SK-N-SH treated with all-trans-retinoic acid at 6 μM for 48 hours (cell line): ENCODE measurements around the gene MRGPRF.

Experiments used
- CSRNP3 ChIP-seq: fragments of 250-450 bp; sonication (Bioruptor Pico); IDR thresholded peaks from 2 replicates; pipeline ENCODE4 v1.5.1; 2021; ENCODE audit warnings: mild to moderate bottlenecking, moderate library complexity
- ESRRG ChIP-seq: fragments of 250-450 bp; sonication (Bioruptor Pico); IDR thresholded peaks from 2 replicates; pipeline ENCODE4 v1.6.1; 2021; ENCODE audit warnings: mild to moderate bottlenecking
- SNAI2 ChIP-seq: fragments of 250-450 bp; sonication (Bioruptor Pico); IDR thresholded peaks from 2 replicates; pipeline ENCODE4 v1.5.0; 2020; ENCODE audit warnings: mild to moderate bottlenecking, moderate library complexity
- ZFP30 ChIP-seq: fragments of 450-650 bp; formaldehyde crosslinking; IDR thresholded peaks from 2 replicates; pipeline ENCODE4 v1.5.0; 2022; ENCODE audit warnings: mild to moderate bottlenecking, moderate library complexity
- ZNF8 ChIP-seq: fragments of 450-650 bp; formaldehyde crosslinking; IDR thresholded peaks from 2 replicates; pipeline ENCODE4 v1.5.0; 2020; ENCODE audit warnings: mild to moderate bottlenecking, moderate library complexity

GRCh38 chr11:69057801-69058200 lies 44.8 kb upstream of the MRGPRF start:
- TF ChIP-seq ZNF8 (CRISPR knock-in tag): no peak
- no peak for TF ChIP-seq CSRNP3 (CRISPR knock-in tag)
- no peak for TF ChIP-seq SNAI2 (CRISPR knock-in tag)
- no peak for TF ChIP-seq ESRRG (CRISPR knock-in tag)
- TF ChIP-seq ZFP30 (CRISPR knock-in tag): no peak
